Measurements from ENCODE around the gene INPP5E.
A peak's percentile ranks its signal among the peaks of the same experiment; 100 is the strongest.

Gene INPP5E

GRCh38 chr9:136424750-136425362 lies 14.8 kb downstream of the INPP5E start:
- POLR2A ChIA-PET (ENCODE audit: low non-redundant PET) = interaction anchor here (0.7 kb wide), 1 partner anchor 317 kb away, joined by 3 read pairs; no protein-coding TSS in a partner anchor
- peak overlapping the region; percentile 50 for H3K27ac ChIP-seq

DNA sequence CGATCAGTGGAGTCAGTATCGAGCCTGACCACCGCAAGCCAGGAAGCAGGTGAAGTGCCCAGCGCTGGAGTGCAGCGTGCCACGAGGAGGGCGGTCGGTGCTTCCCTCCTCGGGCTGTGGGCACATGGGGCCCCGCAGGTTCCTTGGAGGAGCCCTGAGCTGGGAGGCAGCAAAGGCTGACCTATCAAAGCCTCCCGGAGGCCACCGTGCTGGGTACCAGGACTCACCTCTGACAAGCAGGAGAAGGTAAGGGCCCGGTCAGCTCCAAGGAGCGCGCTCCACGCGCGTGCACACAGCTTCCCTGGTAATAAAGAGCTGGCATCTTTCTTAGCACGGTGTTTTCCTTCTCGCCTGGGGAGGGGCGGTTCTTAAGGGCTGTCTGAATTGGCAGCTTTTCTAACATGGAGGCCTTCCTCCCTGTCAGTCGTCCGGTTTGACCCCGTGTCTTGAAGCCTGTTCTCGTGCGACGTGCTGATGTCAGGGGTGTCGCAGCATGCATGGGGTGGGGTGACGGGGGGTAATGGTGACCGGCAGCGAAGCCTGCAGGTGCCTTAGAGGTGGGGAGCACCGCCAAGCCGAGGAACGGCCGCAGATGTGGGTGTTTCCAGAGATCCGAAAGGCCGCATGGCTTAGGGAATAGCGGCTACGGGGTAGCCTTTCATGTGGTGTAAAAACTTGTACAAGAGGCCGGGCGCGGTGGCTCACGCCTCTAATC lies 16.1 kb downstream of the INPP5E start:
- no peak for TF ChIP-seq CTCF (conservative IDR thresholded peaks at IDR 0.05; ENCODE audit: low read depth)
- ChIA-PET POLR2A (ENCODE audit: low non-redundant PET) (no interaction called here), CTCF (interaction anchor here (0.6 kb wide), 1 partner anchor 355 kb away, joined by 4 read pairs; no protein-coding TSS in a partner anchor)
- peak overlapping the region; percentile 50 for H3K27ac ChIP-seq
- no peak for DNase-seq (ENCODE audit: low spot score)

More at GRCh38 chr9:136424750-136425362, 14.8 kb downstream of the INPP5E start:
- no peak for DNase-seq (ENCODE audit: low spot score)
- TF ChIP-seq CTCF (conservative IDR thresholded peaks at IDR 0.05; ENCODE audit: low read depth) = no peak
- CTCF ChIA-PET = interaction anchor here (0.6 to 1.3 kb wide), 6 partner anchors 11 to 503 kb away, joined by 3 to 6 read pairs (median 3); no protein-coding TSS in a partner anchor

DNA sequence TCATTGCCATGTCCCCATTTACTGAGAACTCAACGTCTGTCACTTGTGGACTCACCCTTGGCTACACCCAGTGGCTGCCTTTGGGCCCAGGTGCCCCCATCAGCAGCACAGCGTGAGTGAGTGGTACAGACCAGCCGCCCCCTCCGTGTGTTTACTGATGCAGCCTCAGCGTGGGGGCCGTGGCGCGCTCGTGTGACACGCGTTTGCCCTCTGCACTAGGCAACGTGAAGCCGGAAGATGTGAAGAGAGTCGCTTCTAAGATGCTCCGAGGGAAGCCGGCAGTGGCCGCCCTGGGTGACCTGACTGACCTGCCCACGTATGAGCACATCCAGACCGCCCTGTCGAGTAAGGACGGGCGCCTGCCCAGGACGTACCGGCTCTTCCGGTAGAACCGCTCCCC lies 16.8 kb downstream of the INPP5E start:
- CTCF ChIA-PET = no interaction called here
- POLR2A ChIA-PET (ENCODE audit: low non-redundant PET) = no interaction called here
- peak overlapping the region; percentile 50; the same call in 1 of the 2 replicates for H3K27ac ChIP-seq
- TF ChIP-seq CTCF (conservative IDR thresholded peaks at IDR 0.05; ENCODE audit: low read depth) = no peak
- DNase-seq (ENCODE audit: low spot score) = no peak

GRCh38 chr9:136421791-136422190 lies 17.9 kb downstream of the INPP5E start:
- ChIA-PET POLR2A (ENCODE audit: low non-redundant PET) (no interaction called here), CTCF (no interaction called here)
- no peak for DNase-seq (ENCODE audit: low spot score)
- H3K27ac ChIP-seq = no peak overlapping the region
- TF ChIP-seq CTCF (conservative IDR thresholded peaks at IDR 0.05; ENCODE audit: low read depth) = no peak

DNA sequence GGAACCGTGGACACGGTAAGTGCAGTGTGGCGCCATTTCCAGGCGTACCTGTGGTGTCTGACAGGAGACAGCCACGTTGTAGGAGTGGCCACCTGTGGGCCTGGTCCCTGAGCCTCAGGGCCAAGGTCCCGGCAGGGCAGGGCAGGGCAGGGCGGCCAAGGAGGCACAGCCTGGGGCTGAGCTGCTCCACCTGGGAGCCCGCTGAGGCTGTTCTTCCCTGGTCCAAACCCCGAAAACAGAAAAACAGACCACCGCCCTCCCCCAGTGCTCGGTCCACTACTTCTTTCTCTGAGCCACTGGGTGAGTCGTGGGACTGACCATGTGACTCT lies 20.6 kb downstream of the INPP5E start:
- ChIA-PET CTCF (interaction anchor here (0.7 kb wide), 1 partner anchor 43 kb away, joined by 3 read pairs; no protein-coding TSS in a partner anchor), POLR2A (ENCODE audit: low non-redundant PET) (no interaction called here)
- no peak for TF ChIP-seq CTCF (conservative IDR thresholded peaks at IDR 0.05; ENCODE audit: low read depth)
- no peak for DNase-seq (ENCODE audit: low spot score)
- H3K27ac ChIP-seq = peak overlapping the region; percentile 2; the same call in 1 of the 2 replicates

GRCh38 chr9:136418182-136419091 lies 21.2 kb downstream of the INPP5E start:
- POLR2A ChIA-PET (ENCODE audit: low non-redundant PET) = no interaction called here
- DNase-seq (ENCODE audit: low spot score) = no peak
- H3K27ac ChIP-seq = peak overlapping the region; percentile 2; the same call in 1 of the 2 replicates
- no peak for TF ChIP-seq CTCF (conservative IDR thresholded peaks at IDR 0.05; ENCODE audit: low read depth)
- CTCF ChIA-PET = interaction anchor here (0.6 to 1.0 kb wide), 4 partner anchors 17 to 326 kb away, joined by 3 to 4 read pairs (median 3); no protein-coding TSS in a partner anchor
